HG03457 (cell line): ENCODE measurements around the gene TCP11L1.
"Not testable (repeated sequence)": the region's sequence is repeated elsewhere in the genome, so short reads cannot be mapped to it uniquely, and the experiment has no call there.

Experiments used
- ATAC-seq: cut with Tn5 transposase; IDR thresholded peaks from one replicate; pipeline ENCODE4 v1.9.1; 2021; ENCODE audit warnings: moderate number of reproducible peaks; ENCODE audit not compliant: unreplicated experiment

Gene TCP11L1

DNA sequence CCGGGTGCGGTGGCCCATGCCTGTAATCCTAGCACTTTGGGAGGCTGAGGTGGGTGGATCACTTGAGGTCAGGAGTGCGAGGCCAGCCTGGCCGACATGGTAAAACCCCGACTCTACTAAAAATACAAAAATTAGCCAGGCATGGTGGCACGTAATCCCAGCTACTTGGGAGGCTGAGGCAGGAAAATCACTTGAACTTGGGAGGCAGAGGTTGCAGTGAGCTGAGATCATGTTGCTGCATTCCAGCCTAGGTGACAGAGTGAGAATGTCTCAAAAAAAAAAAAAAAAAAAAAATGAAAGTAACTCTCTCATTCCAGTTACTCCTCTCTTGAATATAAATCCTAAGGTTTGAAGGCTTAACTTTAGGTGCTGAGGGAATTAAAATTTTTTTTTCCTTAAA is 10.2 kb upstream of the TCP11L1 start:
- ATAC-seq, result not testable (repeated sequence)

DNA sequence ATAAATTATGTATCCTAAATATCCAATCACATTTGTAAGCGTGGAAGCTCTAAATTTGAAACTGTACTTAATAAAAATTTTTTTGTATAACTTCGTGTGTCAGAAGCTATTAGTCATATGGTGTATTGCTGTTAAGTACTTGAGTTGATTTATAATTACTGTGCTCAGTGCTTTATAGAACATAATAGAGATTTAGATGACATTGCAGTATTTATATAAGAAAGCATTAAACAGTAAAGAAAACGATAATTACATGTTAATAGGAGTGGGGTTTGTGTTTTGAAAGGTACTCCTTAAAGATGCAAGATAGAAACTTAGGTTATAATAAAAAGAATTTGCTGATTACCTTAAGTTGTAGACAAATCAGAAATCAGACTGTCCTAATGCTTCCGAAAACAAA is 5.9 kb upstream of the TCP11L1 start:
- ATAC-seq, result no peak

DNA sequence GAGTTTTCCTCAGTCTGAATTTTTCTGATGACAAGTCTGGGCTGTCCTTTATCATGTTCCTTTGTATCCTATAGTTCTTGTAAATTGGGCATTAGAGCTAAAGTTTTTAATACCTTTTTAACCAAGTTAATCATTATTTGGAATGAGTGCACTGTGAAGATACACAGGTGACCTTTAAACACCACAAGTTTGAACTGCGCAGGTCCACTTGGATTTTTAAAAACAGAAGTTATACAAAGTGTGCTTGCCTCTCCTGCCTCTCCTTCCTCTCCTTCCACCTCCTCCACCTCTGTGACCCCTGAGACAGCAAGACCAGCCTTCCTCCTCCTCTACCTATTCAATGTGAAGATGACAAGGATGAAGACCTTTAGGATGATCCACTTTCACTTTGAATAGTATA is 4.4 kb upstream of the TCP11L1 start:
- ATAC-seq, result no peak

DNA sequence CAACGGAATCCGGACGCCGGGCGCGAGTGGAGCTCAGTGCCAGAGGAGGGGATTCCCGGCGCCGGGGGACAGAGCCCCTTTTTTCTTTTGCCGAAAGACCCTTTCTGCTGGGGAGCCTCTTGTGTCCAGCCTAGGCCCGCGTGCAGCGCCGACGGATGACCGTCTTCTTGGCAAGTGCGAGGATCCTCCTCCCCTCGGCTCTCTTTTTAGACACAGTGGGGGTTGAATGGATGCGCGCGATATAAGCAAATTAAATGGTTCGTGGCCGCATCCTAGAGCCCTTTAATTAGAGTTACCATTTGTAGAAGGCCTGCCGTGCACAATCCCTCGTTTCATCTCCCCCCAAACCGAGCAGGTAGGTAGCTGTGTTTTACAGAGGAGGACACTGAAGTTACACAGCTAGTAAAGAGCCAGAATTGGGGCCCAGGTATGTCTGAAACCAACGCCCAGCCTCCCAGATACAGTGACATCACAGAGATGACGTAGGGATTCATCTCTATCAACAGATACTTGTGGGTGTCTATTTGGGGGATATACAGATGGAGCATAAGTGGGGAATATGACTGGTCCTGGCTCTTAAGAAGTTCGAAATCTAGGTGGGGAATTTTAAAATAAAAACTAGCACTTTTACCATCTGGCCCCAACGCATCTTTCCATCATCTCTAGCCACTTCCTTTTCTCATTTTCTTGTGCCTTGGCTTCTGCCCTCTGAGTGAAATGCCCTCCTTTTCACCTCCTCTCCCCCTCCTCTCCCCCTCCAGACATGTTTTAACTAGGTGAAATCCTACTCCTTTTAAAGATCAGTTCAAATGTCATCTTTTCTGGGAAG is 875 bp downstream of the TCP11L1 start:
- no peak for ATAC-seq

DNA sequence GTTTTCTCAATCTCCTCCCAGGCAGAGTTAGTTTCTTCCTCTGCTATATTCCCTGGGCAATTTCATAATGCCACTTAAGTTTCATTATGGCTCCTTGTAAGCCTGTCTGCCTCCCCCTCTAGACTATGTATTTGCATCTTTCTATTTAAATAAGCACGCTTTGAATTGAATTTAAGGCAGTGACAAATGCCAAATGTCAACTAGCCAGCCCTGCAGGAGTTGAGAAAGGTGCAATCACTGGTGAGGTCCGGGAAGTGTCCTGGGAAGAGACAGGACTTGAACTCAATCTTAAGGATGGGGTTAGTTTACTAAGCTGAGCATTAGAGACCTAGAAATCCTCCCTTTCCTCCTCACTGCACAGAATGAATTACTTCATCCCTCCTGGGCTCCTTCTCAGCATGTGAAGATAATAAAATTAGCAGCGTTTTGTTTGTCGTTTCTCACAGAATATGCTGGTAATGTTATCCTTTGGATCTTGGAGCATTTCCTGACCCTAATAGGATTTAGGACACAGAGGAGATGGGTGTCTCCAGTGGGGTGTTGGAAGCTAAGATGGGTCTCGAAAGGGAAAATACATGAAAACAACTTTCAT is 1.6 kb downstream of the TCP11L1 start:
- ATAC-seq, result no peak

DNA sequence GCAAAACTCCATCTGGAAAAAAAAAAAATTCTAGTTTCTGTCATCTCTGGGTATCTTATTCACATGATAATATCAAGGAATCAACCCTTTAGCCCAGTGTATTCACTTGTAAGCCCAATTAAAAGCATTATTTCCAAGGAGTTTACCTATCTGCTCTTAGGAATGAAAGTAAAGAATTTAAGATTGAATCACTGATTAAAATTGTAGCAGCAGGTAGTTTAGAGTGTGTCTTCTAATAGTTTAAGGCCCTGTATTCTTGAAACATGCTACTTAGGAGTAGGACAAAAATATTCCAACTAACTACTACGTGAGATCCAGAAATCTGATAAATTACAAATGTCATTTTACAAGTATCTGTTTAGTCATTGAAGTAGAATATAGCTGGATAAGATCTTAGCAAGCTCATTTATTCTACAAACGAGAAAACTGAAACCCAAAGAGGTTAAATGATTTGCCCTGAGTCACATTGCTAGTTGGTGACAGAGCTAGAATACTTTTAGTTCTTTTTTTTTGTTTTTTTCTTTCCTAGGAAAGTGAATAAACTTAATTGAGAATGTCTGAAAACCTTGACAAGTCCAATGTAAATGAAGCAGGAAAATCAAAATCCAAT is 4.0 kb downstream of the TCP11L1 start:
- ATAC-seq, result no peak

DNA sequence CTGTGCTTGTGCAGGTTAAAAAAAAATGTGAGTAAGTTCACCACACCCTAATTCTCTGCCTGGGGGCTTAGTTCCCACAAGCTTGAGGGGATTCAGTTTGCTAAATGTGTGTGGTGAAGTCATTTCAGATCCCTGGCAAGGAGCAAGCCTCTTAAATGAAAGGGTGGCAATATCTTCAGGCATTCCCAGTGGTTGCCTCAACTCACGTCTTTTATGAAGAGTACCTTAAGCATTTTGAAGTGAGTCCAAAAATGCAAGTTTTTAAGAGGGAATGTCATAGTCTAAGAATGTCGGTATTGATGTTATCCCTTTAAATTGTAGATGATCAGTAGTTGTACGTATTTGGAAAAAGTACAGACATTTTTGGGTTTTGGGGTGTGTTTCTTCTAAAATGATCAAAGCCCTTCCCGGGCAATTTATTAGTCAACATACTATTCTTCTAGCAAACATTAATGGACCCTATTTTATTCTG is 4.9 kb downstream of the TCP11L1 start:
- ATAC-seq, result no peak

DNA sequence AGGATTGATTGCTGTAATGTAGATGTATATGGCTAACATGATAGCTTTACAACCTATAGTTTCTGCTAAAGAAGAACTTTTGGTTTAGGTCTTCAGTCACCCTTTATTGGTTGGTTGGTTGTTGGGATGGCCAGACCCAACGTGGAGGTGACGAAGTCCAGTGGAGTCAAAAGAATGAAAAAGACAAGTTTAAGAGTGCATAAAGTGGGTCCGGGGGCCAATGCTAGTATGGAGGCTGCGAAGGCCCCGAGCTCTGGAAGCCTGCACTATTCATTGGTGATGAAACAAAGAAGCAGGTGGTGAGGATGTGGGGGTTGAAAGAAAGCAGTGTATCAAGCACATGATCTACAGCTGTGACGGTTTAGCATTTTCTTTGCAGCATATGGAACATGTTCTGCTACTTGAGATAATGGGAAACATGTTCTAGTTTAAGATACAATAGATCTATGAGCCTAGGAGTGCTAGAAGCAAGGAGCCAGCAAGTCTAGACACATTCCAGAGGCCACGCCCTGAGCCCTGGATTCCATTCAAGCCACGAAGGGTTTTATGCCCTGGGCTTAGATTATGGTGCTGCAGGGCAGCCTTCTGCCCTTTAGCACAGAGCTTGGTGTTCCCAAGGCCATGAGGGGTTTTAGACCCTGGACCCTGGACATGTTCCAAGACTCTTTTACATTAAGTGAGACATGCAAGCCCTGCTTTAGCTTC is 6.3 kb downstream of the TCP11L1 start:
- no peak for ATAC-seq

DNA sequence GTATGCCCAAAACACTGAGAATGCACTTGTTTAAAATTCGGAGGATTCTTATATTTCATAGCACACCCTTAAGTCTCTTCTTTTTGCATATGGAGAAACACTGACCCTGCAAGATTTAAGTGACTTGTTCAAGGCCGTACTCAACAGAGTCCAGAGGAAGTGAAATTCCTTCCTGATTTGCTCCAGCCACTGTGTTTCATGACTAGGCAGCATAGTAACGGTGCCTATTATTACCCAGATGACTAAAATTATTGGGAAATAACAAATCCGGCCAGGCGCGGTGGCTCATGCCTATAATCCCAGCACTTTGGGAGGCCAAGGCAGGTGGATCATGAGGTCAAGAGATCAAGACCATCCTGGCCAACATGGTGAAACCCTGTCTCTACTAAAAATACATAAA is 9.3 kb downstream of the TCP11L1 start:
- not testable (repeated sequence) for ATAC-seq

DNA sequence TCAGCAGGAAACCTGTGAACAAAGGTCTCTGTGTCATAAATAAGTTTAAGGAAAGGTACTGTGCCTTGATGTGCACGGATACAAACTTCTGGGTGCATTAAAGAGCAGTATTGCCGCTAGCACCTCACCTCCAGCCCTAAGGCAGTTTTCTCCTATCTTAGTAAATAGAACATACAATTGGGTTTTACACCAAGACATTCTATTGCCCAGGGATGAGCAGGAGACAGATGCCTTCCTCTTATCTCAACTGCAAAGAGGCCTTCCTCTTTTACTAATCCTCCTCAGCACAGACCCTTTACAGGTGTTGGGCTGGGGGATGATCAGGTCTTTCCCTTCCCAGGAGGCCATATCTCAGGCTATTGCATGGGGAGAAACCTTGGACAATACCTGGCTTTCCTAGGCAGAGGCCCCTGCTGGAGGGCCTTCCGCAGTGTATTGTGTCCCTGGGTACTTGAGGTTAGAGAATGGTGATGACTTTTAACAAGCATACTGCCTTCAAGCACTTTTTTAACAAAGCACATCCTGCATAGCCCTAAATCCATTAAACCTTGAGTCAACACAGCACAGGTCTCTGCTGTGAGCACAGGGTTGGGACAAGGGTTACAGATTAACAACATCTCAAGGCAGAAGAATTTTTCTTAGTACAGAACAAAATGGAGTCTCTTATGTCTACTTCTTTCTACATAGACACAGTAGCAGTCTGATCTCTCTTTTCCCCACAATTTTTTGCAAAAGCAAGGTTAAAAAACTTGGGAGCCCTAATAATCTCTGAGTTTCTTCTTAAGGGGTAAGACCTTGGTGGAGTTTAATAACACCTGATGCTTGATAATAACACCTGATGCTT is 10.4 kb downstream of the TCP11L1 start:
- not testable (repeated sequence) for ATAC-seq

DNA sequence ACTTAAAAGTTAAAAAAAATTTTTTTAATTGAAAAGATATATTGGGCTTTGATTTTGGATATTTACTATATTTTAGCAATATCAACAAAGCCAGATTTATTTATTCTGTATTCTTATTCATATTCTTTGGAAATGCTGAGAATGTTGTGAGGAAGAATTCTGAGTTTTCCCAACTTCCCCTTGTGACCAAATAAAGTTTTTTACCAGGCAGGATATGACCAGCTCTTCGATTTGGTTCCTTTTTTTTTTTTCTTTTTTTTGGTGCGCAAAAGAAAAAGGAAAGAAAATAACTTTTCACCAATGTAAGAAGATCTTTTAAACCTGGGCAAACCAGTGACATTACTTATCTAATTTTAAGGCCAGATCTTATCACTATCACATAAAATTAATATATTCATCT is 12.9 kb downstream of the TCP11L1 start:
- no peak for ATAC-seq

DNA sequence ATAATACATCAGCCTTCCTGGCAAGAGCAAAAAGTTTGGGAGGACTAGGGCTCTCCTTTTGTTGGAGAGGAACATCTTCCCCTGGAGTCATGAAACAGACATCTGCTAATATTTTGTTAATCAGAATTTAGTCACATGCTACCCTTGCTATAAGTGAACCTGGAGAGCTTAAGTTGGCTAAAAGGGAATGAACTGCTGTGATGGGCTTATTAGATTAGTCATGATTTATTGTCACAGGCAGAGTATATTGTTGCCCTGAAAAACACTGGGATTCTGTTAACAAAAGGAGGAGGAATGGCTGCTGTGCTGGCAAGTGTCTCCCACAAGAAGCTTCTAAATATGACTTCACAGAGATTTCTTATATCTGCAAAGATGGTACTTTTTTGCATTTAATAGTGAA is 16.0 kb downstream of the TCP11L1 start:
- ATAC-seq, result no peak

DNA sequence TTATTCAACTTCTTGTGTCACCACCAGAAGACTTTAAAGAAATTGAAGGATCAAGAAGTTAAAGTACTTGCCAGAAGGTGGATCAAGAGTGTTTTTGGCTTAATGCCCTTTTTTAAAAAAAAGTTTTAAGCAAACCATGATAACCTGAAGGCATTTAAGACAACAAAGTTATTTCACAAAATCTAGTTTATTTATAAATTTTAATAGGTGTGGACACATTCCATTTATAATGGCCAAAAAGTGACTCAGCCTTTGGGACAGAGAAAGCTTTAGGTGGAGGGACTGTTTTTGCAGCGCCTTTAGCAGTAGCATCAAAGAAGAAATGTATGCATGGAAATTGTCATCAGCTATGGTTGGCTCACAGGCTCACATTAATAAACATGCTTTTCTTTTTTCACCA is 17.9 kb downstream of the TCP11L1 start:
- ATAC-seq, result no peak

DNA sequence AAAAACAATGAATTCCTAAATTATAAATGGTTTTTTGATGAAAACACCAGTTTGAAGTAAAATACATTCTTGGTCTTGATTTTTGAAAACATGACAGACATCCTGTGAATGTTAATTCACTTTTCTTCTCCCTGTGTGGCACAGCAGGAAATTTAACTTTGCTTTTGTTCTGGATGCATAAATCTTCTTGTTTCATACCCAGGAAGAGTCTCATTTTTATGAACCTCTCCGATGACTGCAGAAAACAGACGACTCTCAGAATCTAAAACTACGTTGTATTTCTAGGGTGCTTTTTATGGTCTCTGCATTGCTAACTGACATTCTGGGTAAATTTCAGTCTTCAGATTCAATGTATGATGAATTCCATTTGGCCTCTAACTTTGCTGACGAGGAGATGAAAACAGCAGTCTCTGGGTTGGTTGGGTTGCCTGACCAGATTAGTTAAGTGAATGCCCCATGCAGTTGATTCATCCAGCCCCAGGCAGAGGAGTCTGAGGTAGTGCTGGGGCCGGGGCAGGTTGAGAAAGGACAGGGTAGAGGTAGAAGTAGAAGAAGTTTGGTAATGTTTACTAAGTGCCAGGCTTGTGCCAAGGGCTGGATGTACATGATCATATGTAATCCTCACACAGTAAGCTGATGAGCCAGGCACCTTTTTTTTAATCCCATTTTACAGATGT is 20.1 kb downstream of the TCP11L1 start:
- no peak for ATAC-seq

DNA sequence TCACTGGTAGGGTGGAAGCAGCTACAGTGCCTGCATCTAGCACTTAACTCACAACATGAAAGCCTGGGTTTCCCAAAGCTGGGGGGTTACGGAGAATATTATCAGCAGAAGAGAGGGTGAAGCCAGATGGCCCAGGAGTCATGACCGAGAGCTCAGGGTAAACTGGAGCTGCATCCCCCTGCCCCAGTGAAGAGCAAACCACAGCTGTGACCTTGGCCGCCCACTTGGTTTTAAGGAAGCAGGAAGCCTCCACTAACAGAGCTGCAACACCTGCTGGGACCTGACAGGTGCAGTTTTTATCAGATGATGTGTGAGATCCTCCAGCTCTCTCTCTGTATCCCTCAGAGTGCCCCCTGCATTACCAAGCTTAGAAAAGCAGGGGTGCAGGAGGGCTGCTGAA is 20.9 kb downstream of the TCP11L1 start:
- ATAC-seq, result no peak

DNA sequence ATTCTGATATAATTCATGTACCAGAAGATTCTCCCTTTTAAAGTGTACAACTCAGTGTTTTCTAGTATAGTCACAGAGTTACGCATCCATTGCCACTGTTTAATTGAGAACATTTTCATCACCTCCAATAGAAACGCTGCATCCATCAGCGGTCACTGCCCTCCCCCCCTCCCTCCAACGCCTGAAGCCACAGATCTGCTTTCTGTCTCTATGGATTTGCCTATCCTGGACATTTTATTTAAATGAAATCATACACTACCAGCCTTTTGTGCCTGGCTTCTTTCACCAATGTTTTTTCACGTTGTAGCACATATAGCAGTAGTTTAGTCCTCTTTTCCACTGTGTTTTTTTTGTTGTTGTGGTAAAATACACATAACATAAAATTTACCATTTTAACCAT is 22.8 kb downstream of the TCP11L1 start:
- no peak for ATAC-seq

DNA sequence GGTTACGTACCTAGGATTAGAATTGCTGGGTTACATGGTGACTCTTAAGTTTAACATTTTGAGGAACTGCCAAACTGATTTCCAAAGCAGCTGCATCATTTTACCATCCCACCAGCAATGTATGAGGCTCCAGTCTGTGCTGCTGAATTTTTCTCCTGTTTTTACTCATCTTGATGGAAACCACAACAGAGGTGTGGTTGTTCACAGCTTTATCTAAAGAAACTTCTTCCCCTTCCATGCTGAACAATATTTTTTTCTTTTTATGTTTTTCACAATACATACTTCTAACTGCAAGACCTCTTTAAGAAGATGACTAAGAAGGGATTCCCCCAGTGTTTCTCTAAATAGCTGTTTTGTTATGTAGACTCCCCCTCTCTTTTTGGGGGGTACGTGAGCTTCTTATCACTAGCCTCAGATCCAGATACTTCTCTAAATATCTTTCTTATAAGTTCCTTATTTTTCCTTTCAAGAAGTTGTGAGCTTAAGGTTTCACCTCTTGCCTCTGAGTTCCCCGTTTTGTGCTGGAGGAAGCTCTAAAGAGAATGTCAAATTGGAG is 24.0 kb downstream of the TCP11L1 start:
- no peak for ATAC-seq

DNA sequence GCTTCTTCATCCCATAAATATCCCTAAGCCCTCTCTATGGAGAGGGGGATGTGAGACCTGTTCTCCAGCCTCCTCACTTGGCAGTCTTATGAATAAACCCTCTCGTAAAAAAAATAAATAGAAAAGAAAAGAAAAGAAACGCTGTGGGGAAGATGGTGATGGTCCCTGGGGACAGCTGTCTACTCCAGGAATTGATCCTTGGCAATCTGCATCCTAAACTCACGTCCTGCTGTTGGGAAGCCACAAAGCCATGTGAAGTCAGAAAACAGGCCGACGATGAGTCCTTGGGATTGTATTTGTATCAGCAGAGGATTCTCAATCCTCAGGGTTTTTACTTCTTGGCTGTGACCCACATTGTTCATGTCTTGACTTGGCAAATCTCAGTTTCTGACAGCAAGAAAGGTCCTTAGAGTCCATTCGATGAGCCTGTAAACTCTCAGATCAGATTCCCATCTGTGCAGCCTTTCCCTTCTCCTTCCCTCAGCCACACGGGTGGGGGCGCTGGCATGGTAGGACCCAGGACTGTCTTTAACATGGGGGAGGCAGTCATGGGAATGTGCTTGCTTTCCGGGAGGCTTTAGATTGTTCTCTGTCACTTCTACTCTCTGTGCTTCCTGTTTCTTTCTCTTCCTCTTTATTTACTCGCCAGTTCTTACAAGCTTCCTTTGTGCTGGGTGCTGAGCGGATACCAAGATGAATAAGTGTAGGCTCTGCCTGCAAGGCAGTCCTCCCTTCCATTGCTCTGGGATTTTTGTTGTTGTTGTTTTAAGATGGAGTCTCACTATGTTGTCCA is 24.9 kb downstream of the TCP11L1 start:
- no peak for ATAC-seq

DNA sequence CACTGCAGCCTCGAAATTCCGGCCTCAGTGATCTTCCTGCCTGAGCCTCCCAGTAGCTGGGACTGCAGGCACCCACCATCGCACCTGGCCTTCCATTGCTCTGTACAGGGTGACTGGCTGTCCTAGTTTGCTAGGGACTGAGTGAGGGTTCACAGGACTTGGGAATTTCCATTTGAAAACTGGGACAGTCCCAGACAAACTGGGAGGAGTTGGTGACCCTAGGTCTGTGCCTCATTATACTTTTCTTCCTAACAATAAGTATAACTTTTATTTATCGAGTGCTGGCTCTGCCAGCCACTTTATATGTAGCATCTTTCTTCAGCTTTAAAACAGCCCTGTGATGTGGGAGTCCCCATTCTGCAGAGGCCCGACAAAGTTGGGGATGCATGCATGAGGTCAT is 25.5 kb downstream of the TCP11L1 start:
- no peak for ATAC-seq
